GM12878 (cell line): ENCODE data around the gene MMP14. TPM values are rescaled to one million over a fixed set of nuclear protein-coding genes. Genes with fewer than 3 reads are reported as not detected.
A peak's percentile ranks its signal among the peaks of the same experiment; 100 is the strongest.

ENCODE experiments used
- ATAC-seq: fragments of 200-7000 bp; cut with Tn5 transposase; 3 replicates; pipeline ENCODE4 v1.9.1; 2020; ENCODE audit warnings: mild to moderate bottlenecking, moderate library complexity
- BruUV-seq: library from RNA; stranded (reverse); fragments of 400-500 nt; replicated peaks from 2 replicates; lab custom pipeline; 2021; lab: Mats Ljungman, UMichigan
- CTCF ChIA-PET: fragments of 300-600 bp; sonication (Branson Sonifier 250); formaldehyde crosslinking; extraction: SDS; loops from one replicate; lab custom pipeline; 2021; ENCODE audit warnings: inconsistent platforms; lab: Yijun Ruan, JAX
- POLR2A ChIA-PET: fragments of 350-600 bp; formaldehyde crosslinking; extraction: SDS; loops from one replicate; lab custom pipeline; 2021; ENCODE audit warnings: inconsistent platforms; lab: Charles Lee
- RAD21 ChIA-PET: fragments of 300-600 bp; sonication (Branson Sonifier 250); formaldehyde crosslinking; loops from one replicate; lab custom pipeline; 2023; ENCODE audit warnings: antibody characterized with exemption; ENCODE audit not compliant: unreplicated experiment; lab: Charles Lee
- SMC1A ChIA-PET: fragments of 300-600 bp; sonication (Branson Sonifier 250); formaldehyde crosslinking; loops from one replicate; lab custom pipeline; 2023; ENCODE audit not compliant: unreplicated experiment, uncharacterized antibody; lab: Charles Lee
- DNase-seq: peaks from one replicate; pipeline ENCODE4 v3.0.0-alpha.2; 2011; ENCODE audit warnings: low read depth, low spot score
- FAIRE-seq: peaks from 3 replicates; lab custom pipeline; 2011; peaks lifted over from hg19 to GRCh38; lab: Jason Lieb, UNC
- H2AFZ ChIP-seq: 2 replicates; pipeline ENCODE4 v1.6.0; 2011; ENCODE audit warnings: low read depth, low read length, control low read depth; ENCODE audit not compliant: control insufficient read depth
- H3K27ac ChIP-seq: 2 replicates; pipeline ENCODE4 v1.5.1; 2011; ENCODE audit warnings: control low read depth; ENCODE audit not compliant: control insufficient read depth, insufficient read depth
- H3K27me3 ChIP-seq, 2 experiments: replicated peaks in 1 of 2; 2 replicates each; pipeline versions ENCODE4 v1.6.0 to v1.6.1; 2011; ENCODE audit warnings: low read length in 1 of 2; ENCODE audit not compliant: control insufficient read depth in 2 of 2, insufficient read depth in 2 of 2
- H3K36me3 ChIP-seq, 2 experiments: 2 replicates each; pipeline ENCODE4 v1.5.1; 2011; ENCODE audit warnings: low read length in 1 of 2; ENCODE audit not compliant: control insufficient read depth in 2 of 2, insufficient read depth in 2 of 2
- H3K4me1 ChIP-seq: 2 replicates; pipeline ENCODE4 v1.6.1; 2011; ENCODE audit warnings: mild to moderate bottlenecking, low read length, moderate library complexity, mixed read lengths; ENCODE audit not compliant: control insufficient read depth, insufficient read depth
- H3K4me2 ChIP-seq: 2 replicates; pipeline ENCODE4 v1.6.0; 2011; ENCODE audit warnings: control low read depth; ENCODE audit not compliant: control insufficient read depth, insufficient read depth
- H3K4me3 ChIP-seq: fragments of 200-600 bp; sonication (generic); 2 replicates; pipeline ENCODE4 v1.5.1; 2016
- H3K79me2 ChIP-seq: 2 replicates; pipeline ENCODE4 v1.6.0; 2011; ENCODE audit warnings: low read length; ENCODE audit not compliant: control insufficient read depth, insufficient read depth
- H3K9ac ChIP-seq: 2 replicates; pipeline ENCODE4 v1.8.0; 2011; ENCODE audit warnings: low read length, control low read depth, mixed read lengths; ENCODE audit not compliant: control insufficient read depth, insufficient read depth
- H3K9me3 ChIP-seq: replicated peaks from 3 replicates; pipeline ENCODE4 v1.5.1; 2011; ENCODE audit warnings: mild to moderate bottlenecking, low read length; ENCODE audit not compliant: control insufficient read depth, insufficient read depth
- H4K20me1 ChIP-seq: 2 replicates; pipeline ENCODE4 v1.6.0; 2011; ENCODE audit not compliant: control insufficient read depth, insufficient read depth
- EED ChIP-seq: sonication (generic); IDR thresholded peaks from 2 replicates; pipeline ENCODE4 v1.6.1; 2016; ENCODE audit warnings: antibody characterized with exemption, low read depth
- NR2C1 ChIP-seq: fragments of 450-650 bp; IDR thresholded peaks from 2 replicates; pipeline ENCODE4 v1.6.1; 2017; ENCODE audit warnings: antibody characterized with exemption, mild to moderate bottlenecking, moderate library complexity
- NRF1 ChIP-seq: conservative IDR thresholded peaks from 2 replicates; pipeline ENCODE4 v1.6.1; 2011; ENCODE audit warnings: mild to moderate bottlenecking, low read depth, low read length, improper control_type of control experiment
- YY1 ChIP-seq: IDR thresholded peaks from 2 replicates; pipeline ENCODE4 v1.6.1; 2011; ENCODE audit warnings: low read depth, mild to moderate bottlenecking, low read length
- WGBS: methylation state at CpG from one replicate; pipeline ENCODE4 v1.1.6; 2016; ENCODE audit warnings: low lambda C conversion rate; ENCODE audit not compliant: insufficient replicate concordance, insufficient coverage; ENCODE audit errors: missing lambda C conversion rate; 5-methylcytosine and 5-hydroxymethylcytosine counted together
- in situ Hi-C: fragments of 300-500 bp; cut with MboI; formaldehyde crosslinking; loops from 9 replicates; pipeline ENCODE4 v1.14.3; 2018; ENCODE audit warnings: mixed read lengths
- intact Hi-C: fragments of 100-400 bp; cut with micrococcal nuclease; formaldehyde crosslinking; loops from one replicate; pipeline ENCODE4 v1.14.2; 2022; ENCODE audit not compliant: unreplicated experiment
- polyA plus RNA-seq, 11 experiments: library from polyadenylated mRNA; depleted of rRNA in 4 of 11; unstranded in 6 of 11; stranded (reverse) in 5 of 11; fragments of >200 nt; fragmentation: Nextera tagmentation in 4 of 11; fragmentation: Illumina TruSeq in 1 of 11; extraction: Ambion mirVana in 4 of 11; extraction: Trizol in 1 of 11; gene quantifications; 1 replicate in 1 of 11; 2 replicates in 10 of 11; pipeline versions ENCODE4 v1.2.1 to v1.2.3, GENCODE V29; 2011 to 2016; ENCODE audit warnings: inconsistent platforms in 2 of 11, missing spikeins in 2 of 11, low read depth in 1 of 11
- total RNA-seq, 4 experiments: library from RNA; depleted of rRNA in 3 of 4; stranded (reverse); fragments of >200 nt in 3 of 4; fragmentation: Illumina TruSeq in 1 of 4; extraction: Trizol in 1 of 4; gene quantifications; 2 replicates each; pipeline versions ENCODE4 v1.2.1 to v1.2.3, GENCODE V29; 2013 to 2021

Gene MMP14
- total and polyA plus RNA-seq, 10 of the 15 experiments (the other 5 are each of a cell fraction or from before 2014, with no cell fraction given): 0.31 to 1.9 (median 0.70) TPM; not detected in 2

DNA sequence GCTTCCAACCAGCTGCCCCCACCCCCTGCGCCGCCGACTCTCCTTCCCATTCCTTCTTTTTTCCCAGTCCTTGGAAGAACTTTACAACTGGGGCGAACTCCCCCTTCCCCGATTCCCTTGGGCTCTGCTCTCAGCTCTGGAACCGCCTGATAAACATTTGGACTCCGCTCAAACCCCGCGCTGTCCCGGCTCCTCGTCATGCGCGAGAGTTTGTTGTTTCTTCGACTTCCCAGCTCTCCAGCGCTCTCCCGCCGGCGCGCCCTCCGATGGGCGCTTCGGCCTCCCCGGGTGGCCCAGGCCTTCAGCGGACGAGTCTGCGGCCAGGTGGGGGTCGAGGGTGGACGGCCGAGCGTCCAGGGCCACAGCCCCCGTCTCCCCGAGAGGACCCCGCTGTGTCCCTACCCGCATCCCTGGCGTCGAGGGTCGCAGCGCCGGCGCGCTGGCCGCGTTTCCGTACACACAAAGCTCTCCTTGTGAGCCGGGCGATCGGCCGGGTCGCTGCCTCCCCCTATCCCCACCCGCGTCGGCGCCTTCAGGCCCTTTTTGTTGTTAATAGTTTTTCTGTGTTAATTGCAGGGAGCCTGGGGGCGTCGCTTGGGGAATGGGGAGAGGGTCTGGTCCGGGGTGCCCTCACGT is 847 bp downstream of the MMP14 start:
- FAIRE-seq: no peak
- BruUV-seq: no TSS peak

GRCh38 chr14:22837750-22838538 is 1.6 kb downstream of the MMP14 start:
- WGBS: 70% methylated on average over 24 of the region's 25 CpGs
- no peak overlapping the region for H3K27ac ChIP-seq
- RAD21 ChIA-PET: interaction anchor here (1.2 to 2.6 kb wide), 4 partner anchors 11 to 22 kb away, joined by 3 to 10 read pairs (median 4); partner anchors contain the start of gene SLC7A7
- no peaks in the 10 kb centered on the region for H3K9me3 ChIP-seq
- DNase-seq (no peak), FAIRE-seq (no peak), ATAC-seq (no peak)
- peaks cover 0 to 9% of the 10 kb centered on the region in 2 experiments; a peak in 2 of 4 replicates for H3K36me3 ChIP-seq
- in situ Hi-C loops (no loop called here), intact Hi-C loops (no loop called here)
- no peak overlapping the region for H2AFZ ChIP-seq
- CTCF ChIA-PET: interaction anchor here (0.7 to 3.7 kb wide), 3 partner anchors 14 to 60 kb away, joined by 3 to 25 read pairs (median 18); no protein-coding TSS in a partner anchor
- BruUV-seq: no TSS peak
- no peaks in the 10 kb centered on the region for H3K79me2 ChIP-seq
- no peak overlapping the region for H3K4me3 ChIP-seq
- POLR2A ChIA-PET: interaction anchor here (0.7 to 1.2 kb wide), 3 partner anchors 15 to 723 kb away, joined by 4 to 5 read pairs (median 5); no protein-coding TSS in a partner anchor
- no peaks in the 10 kb centered on the region for H4K20me1 ChIP-seq
- SMC1A ChIA-PET: interaction anchor here (0.9 to 2.4 kb wide), 5 partner anchors 7 to 268 kb away, joined by 3 to 8 read pairs (median 4); no protein-coding TSS in a partner anchor
- H3K4me2 ChIP-seq: peak overlapping the region; percentile 64
- H3K27me3 ChIP-seq: no peaks in the 10 kb centered on the region
- no peak overlapping the region for H3K9ac ChIP-seq
- TF ChIP-seq NR2C1: no peak
- H3K4me1 ChIP-seq: peaks cover 21% of the 10 kb centered on the region

More for the DNA sequence above, 847 bp downstream of the MMP14 start:
- 63% methylated on average over 46 of the region's 57 CpGs for WGBS
- TF ChIP-seq EED (0 out of 2 replicates have a peak, but pooled peaks have one; percentile 13), NRF1 (no peak), YY1 (no peak)
- peaks cover 0 to 9% of the 10 kb centered on the region in 2 experiments; a peak in 2 of 4 replicates for H3K36me3 ChIP-seq
- H3K79me2 ChIP-seq: no peaks in the 10 kb centered on the region
- ChIA-PET CTCF (interaction anchor here (2.9 to 3.7 kb wide), 2 partner anchors 14 to 17 kb away, joined by 18 to 25 read pairs; no protein-coding TSS in a partner anchor), SMC1A (interaction anchor here (1.3 to 2.4 kb wide), 2 partner anchors 18 to 43 kb away, joined by 4 to 8 read pairs; no protein-coding TSS in a partner anchor), RAD21 (interaction anchor here (1.2 to 2.6 kb wide), 3 partner anchors 11 to 22 kb away, joined by 3 to 10 read pairs (median 5); partner anchors contain the start of gene SLC7A7), POLR2A (interaction anchor here (0.9 to 1.2 kb wide), 2 partner anchors 14 to 723 kb away, joined by 4 to 5 read pairs; no protein-coding TSS in a partner anchor)
- H4K20me1 ChIP-seq: no peaks in the 10 kb centered on the region
- in situ Hi-C loops: no loop called here
- no peaks in the 10 kb centered on the region for H3K9me3 ChIP-seq
- H3K4me2 ChIP-seq: peak overlapping the region; percentile 44
- intact Hi-C loops: no loop called here
- H3K4me3 ChIP-seq: no peak overlapping the region
- H3K9ac ChIP-seq: no peak overlapping the region
- H2AFZ ChIP-seq: peak overlapping the region; percentile 45
- no peaks in the 10 kb centered on the region for H3K27me3 ChIP-seq
- ATAC-seq: no peak
- DNase-seq: no peak
- no peak overlapping the region for H3K27ac ChIP-seq
- H3K4me1 ChIP-seq: peaks cover 21% of the 10 kb centered on the region
